Caco-2 (cell line): ENCODE measurements around the gene ELL. TPM values are rescaled to one million over a fixed set of nuclear protein-coding genes. Genes with fewer than 3 reads are reported as not detected.

ENCODE experiments used
- BruUV-seq: library from RNA; stranded (reverse); fragments of 400-500 nt; replicated peaks from 2 replicates; lab custom pipeline; 2021; lab: Mats Ljungman, UMichigan
- CTCF ChIA-PET: fragments of 300-600 bp; sonication (Branson Sonifier 250); formaldehyde crosslinking; loops from one replicate; lab custom pipeline; 2022; ENCODE audit warnings: antibody characterized with exemption; lab: Charles Lee
- POLR2A ChIA-PET: fragments of 300-600 bp; sonication (Branson Sonifier 250); formaldehyde crosslinking; loops from one replicate; lab custom pipeline; 2022; ENCODE audit warnings: antibody characterized with exemption; lab: Charles Lee
- DNase-seq, 2 experiments: peaks; one replicate each; pipeline versions ENCODE4 v3.0.0 to v3.0.0-alpha.2; 2020 to 2022
- H3K27me3 ChIP-seq: replicated peaks from 2 replicates; pipeline ENCODE4 v1.6.0; 2011; ENCODE audit warnings: low read length; ENCODE audit not compliant: control insufficient read depth, insufficient read depth
- H3K36me3 ChIP-seq: 2 replicates; pipeline ENCODE4 v1.5.1; 2011; ENCODE audit warnings: low read length; ENCODE audit not compliant: control insufficient read depth, insufficient read depth
- H3K4me1 ChIP-seq: fragments of 250-450 bp; sonication (Bioruptor Pico); 2 replicates; pipeline ENCODE4 v1.5.1; 2020; ENCODE audit warnings: mild to moderate bottlenecking
- H3K4me3 ChIP-seq: 2 replicates; pipeline ENCODE4 v1.5.1; 2011; ENCODE audit warnings: low read depth, mild to moderate bottlenecking, control low read depth, low read length
- H3K9me3 ChIP-seq: fragments of 250-450 bp; sonication (Bioruptor Pico); 2 replicates; pipeline ENCODE4 v1.5.1; 2020; ENCODE audit warnings: mild to moderate bottlenecking, moderate library complexity
- H3K27ac Mint-ChIP-seq: one replicate; pipeline ENCODE4 v1.8.0; 2022; ENCODE audit warnings: mixed read lengths; ENCODE audit not compliant: unreplicated experiment
- H3K27me3 Mint-ChIP-seq: one replicate; pipeline ENCODE4 v1.8.0; 2022; ENCODE audit warnings: mixed read lengths; ENCODE audit not compliant: insufficient read depth, unreplicated experiment
- H3K36me3 Mint-ChIP-seq: one replicate; pipeline ENCODE4 v1.8.0; 2022; ENCODE audit warnings: mild to moderate bottlenecking, mixed read lengths; ENCODE audit not compliant: insufficient read depth, unreplicated experiment
- H3K4me1 Mint-ChIP-seq: one replicate; pipeline ENCODE4 v1.8.0; 2022; ENCODE audit warnings: low read depth, mixed read lengths; ENCODE audit not compliant: unreplicated experiment
- H3K4me3 Mint-ChIP-seq: one replicate; pipeline ENCODE4 v1.8.0; 2022; ENCODE audit warnings: mild to moderate bottlenecking, moderate library complexity, mixed read lengths; ENCODE audit not compliant: unreplicated experiment
- H3K9me3 Mint-ChIP-seq: one replicate; pipeline ENCODE4 v1.8.0; 2022; ENCODE audit warnings: mixed read lengths; ENCODE audit not compliant: unreplicated experiment
- intact Hi-C: fragments of 100-400 bp; cut with micrococcal nuclease; formaldehyde crosslinking; loops from one replicate; pipeline ENCODE4 v1.10.0; 2022; ENCODE audit not compliant: unreplicated experiment
- total RNA-seq: library from RNA; stranded (reverse); gene quantifications from 2 replicates; pipeline ENCODE4 v1.2.3, GENCODE V29; 2022
- TF ChIP-seq, protein P1 (sequence below), 2 experiments: fragments of 200-600 bp in 1 of 2; IDR thresholded peaks; 1 replicate in 1 of 2; 2 replicates in 1 of 2; pipeline versions ENCODE4 v1.5.1 to v1.8.0; 2011 to 2022; ENCODE audit warnings: antibody characterized with exemption in 1 of 2, control low read depth in 1 of 2, inconsistent platforms in 1 of 2, low read depth in 1 of 2, low read length in 1 of 2, mild to moderate bottlenecking in 1 of 2, moderate library complexity in 1 of 2; ENCODE audit not compliant: insufficient read depth in 1 of 2, severe bottlenecking in 1 of 2, unreplicated experiment in 1 of 2

Gene ELL
- total RNA-seq, 1 experiment from 2014 or later = 12.1 TPM

GRCh38 chr19:18490728-18491127, 31.1 kb downstream of the ELL start:
- Histone ChIP-seq H3K4me1 (no peaks in the 10 kb centered on the region), H3K4me3 (no peak overlapping the region), H3K36me3 (no peaks in the 10 kb centered on the region), H3K27me3 (no peaks in the 10 kb centered on the region), H3K9me3 (no peaks in the 10 kb centered on the region)
- Mint-ChIP-seq H3K27ac (no peak overlapping the region), H3K9me3 (no peaks in the 10 kb centered on the region), H3K36me3 (peaks cover 5% of the 10 kb centered on the region), H3K4me3 (no peak overlapping the region), H3K4me1 (no peaks in the 10 kb centered on the region), H3K27me3 (no peaks in the 10 kb centered on the region)
- TF ChIP-seq, protein P1, sequence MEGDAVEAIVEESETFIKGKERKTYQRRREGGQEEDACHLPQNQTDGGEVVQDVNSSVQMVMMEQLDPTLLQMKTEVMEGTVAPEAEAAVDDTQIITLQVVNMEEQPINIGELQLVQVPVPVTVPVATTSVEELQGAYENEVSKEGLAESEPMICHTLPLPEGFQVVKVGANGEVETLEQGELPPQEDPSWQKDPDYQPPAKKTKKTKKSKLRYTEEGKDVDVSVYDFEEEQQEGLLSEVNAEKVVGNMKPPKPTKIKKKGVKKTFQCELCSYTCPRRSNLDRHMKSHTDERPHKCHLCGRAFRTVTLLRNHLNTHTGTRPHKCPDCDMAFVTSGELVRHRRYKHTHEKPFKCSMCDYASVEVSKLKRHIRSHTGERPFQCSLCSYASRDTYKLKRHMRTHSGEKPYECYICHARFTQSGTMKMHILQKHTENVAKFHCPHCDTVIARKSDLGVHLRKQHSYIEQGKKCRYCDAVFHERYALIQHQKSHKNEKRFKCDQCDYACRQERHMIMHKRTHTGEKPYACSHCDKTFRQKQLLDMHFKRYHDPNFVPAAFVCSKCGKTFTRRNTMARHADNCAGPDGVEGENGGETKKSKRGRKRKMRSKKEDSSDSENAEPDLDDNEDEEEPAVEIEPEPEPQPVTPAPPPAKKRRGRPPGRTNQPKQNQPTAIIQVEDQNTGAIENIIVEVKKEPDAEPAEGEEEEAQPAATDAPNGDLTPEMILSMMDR (IDR thresholded peaks at IDR 0.05; ENCODE audit: insufficient read depth in 1 of 2, low read depth in 1 of 2, low read length in 1 of 2, severe bottlenecking in 1 of 2, unreplicated experiment in 1 of 2) = no peak
- no peak for DNase-seq
- intact Hi-C loops = no loop called here
- ChIA-PET CTCF (no interaction called here), POLR2A (no interaction called here)
- no TSS peak for BruUV-seq

DNA sequence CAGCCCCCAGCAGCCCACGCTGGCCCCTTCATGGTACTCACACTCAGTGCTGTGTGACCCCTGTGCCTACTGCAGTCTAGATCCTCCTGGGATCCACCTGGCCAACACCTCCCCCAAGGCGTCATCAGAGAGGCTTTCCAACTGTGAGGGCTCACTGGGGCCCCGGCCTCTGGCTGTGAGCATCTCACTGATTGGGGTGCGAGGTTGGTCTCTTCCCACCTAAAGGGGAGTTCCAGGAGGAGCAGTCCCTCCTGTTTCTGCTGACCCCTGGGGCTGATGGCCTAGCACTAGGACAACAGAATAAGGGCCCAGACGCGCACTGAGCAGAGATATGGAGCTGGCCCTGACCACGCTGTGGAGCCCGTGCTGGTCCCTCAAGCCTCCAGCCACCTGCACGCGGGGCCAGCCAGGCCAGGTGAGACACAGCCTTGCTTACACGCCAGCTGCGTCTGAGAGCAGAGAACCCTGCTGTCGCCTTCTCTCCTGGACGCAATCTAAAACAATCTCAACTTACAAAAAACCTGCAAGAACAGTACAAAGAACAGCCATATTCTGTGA, 32.2 kb downstream of the ELL start:
- ChIA-PET CTCF (interaction anchor here (1.1 kb wide), 1 partner anchor 25 kb away, joined by 10 read pairs; no protein-coding TSS in a partner anchor), POLR2A (no interaction called here)
- Mint-ChIP-seq H3K27ac (no peak overlapping the region), H3K27me3 (no peaks in the 10 kb centered on the region), H3K4me1 (no peaks in the 10 kb centered on the region), H3K9me3 (no peaks in the 10 kb centered on the region), H3K36me3 (peaks cover 9% of the 10 kb centered on the region), H3K4me3 (no peak overlapping the region)
- no peak for DNase-seq
- TF ChIP-seq, protein P1 (IDR thresholded peaks at IDR 0.05; ENCODE audit: insufficient read depth in 1 of 2, low read depth in 1 of 2, low read length in 1 of 2, severe bottlenecking in 1 of 2, unreplicated experiment in 1 of 2) = no peak
- Histone ChIP-seq H3K27me3 (no peaks in the 10 kb centered on the region), H3K36me3 (no peaks in the 10 kb centered on the region), H3K4me3 (no peak overlapping the region), H3K4me1 (no peaks in the 10 kb centered on the region), H3K9me3 (no peaks in the 10 kb centered on the region)
- BruUV-seq = no TSS peak
- intact Hi-C loops = loop anchor here (5.0 kb wide), 1 partner anchor 33 kb away; the partner anchor contains the start of gene ELL

DNA sequence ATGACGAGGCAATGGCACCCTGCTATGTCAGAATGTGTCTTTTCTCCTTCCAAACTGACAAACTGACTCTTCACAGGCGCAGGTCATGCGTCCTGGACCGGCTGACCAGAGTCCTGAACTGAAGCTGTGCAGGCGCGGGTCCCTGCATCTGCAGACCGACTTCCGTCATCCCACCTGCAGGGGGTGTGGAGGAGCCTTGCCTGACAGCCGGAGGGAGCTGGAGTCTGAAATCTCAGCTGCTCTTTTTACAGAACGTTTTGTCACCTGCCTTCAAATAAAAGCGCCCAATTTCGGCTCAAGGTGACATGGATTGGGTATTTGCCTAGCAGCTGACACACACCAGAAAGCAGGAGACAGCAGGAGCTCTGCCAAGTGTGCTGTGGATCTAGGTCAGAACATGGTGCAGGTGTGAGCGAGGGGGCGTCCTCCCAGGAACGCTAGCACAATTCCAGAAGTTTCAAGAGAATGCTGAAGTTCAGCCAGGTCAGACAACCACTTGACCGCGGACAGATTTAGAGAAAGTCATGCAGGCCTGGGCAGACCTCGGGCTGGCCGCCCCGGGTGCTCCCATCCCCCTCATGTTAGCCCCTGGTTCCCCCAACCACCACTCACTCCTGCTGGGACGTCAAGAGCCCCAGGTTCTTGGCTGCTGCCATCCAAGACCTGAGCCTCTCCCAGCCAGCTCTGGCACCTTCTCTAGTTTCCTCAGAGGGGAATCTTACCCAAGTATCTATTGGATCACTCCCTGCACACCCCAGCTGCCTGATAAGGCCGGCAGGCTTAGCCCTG, 32.8 kb downstream of the ELL start:
- no peaks in the 10 kb centered on the region for H3K27me3 Mint-ChIP-seq
- H3K9me3 Mint-ChIP-seq = no peaks in the 10 kb centered on the region
- no peak overlapping the region for H3K27ac Mint-ChIP-seq

More for the DNA sequence above, 32.8 kb downstream of the ELL start:
- no peaks in the 10 kb centered on the region for H3K9me3 ChIP-seq
- intact Hi-C loops = loop anchor here (5.0 kb wide), 1 partner anchor 33 kb away; the partner anchor contains the start of gene ELL
- no peaks in the 10 kb centered on the region for H3K27me3 ChIP-seq
- ChIA-PET POLR2A (interaction anchor here (0.6 kb wide), 1 partner anchor 30 kb away, joined by 3 read pairs; no protein-coding TSS in a partner anchor), CTCF (interaction anchor here (0.5 to 1.3 kb wide), 15 partner anchors 14 to 318 kb away, joined by 3 to 28 read pairs (median 5); partner anchors contain the start of genes ELL, KXD1 and REX1BD)
- H3K36me3 ChIP-seq = no peaks in the 10 kb centered on the region
- Mint-ChIP-seq H3K4me1 (no peaks in the 10 kb centered on the region), H3K4me3 (no peak overlapping the region), H3K36me3 (peaks cover 11% of the 10 kb centered on the region)
- no peak overlapping the region for H3K4me3 ChIP-seq
- DNase-seq = peak; percentile 68 to 80
- H3K4me1 ChIP-seq = no peaks in the 10 kb centered on the region
- TF ChIP-seq, protein P1 (IDR thresholded peaks at IDR 0.05; ENCODE audit: insufficient read depth in 1 of 2, low read depth in 1 of 2, low read length in 1 of 2, severe bottlenecking in 1 of 2, unreplicated experiment in 1 of 2) = peak; percentile 36 to 79
- BruUV-seq = no TSS peak
